PFSK-1 (cell line): ENCODE results near the gene ZNF507.

Experiments
- FOXP2 ChIP-seq: optimal IDR thresholded peaks from 2 replicates; pipeline ENCODE3; 2011; ENCODE audit warnings: borderline replicate concordance, control low read depth, inconsistent platforms; ENCODE audit not compliant: insufficient read depth; ENCODE audit errors: extremely low read length, extremely low read depth
- POLR2AphosphoS5 ChIP-seq: IDR thresholded peaks from 2 replicates; pipeline ENCODE4 v1.6.1; 2012; ENCODE audit warnings: low read depth, mild to moderate bottlenecking, control low read depth, low read length, moderate library complexity
- SIN3A ChIP-seq: IDR thresholded peaks from 2 replicates; pipeline ENCODE4 v1.6.1; 2012; ENCODE audit warnings: mild to moderate bottlenecking, low read length, moderate library complexity, borderline replicate concordance; ENCODE audit not compliant: insufficient read depth
- TAF1 ChIP-seq: IDR thresholded peaks from 2 replicates; pipeline ENCODE4 v1.6.1; 2012; ENCODE audit warnings: low read length, control low read depth, borderline replicate concordance; ENCODE audit not compliant: insufficient read depth
- TF ChIP-seq, protein P1 (sequence below), 2 experiments: IDR thresholded peaks; 2 replicates each; pipeline versions ENCODE4 v1.6.1 to v1.8.0; 2011 to 2012; ENCODE audit warnings: low read depth in 2 of 2, low read length in 2 of 2, control low read depth in 1 of 2, inconsistent platforms in 1 of 2, mild to moderate bottlenecking in 1 of 2, moderate library complexity in 1 of 2; ENCODE audit not compliant: insufficient read depth in 1 of 2

The ZNF507 gene

DNA sequence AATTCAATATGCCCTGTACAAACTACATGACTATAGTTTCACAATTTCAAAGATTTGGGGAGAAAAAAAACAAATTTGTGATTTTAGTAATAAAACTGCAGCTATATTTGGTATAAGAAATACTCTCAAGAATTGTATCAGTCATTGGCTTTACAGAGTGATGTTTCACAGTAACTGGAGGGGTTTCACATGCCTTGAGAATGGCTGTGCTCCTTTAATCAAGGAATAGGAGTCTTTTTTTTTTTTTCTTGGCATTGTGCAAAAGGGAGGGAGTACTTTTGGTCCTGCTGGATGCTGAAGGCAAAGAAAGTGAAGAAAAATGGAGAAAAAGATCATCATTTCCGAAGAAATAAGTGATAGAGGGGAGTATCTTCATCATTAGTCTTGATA lies 6.8 kb downstream of the ZNF507 start:
- TF ChIP-seq TAF1 = no peak
- TF ChIP-seq SIN3A = no peak
- no peak for TF ChIP-seq FOXP2
- TF ChIP-seq, protein P1, sequence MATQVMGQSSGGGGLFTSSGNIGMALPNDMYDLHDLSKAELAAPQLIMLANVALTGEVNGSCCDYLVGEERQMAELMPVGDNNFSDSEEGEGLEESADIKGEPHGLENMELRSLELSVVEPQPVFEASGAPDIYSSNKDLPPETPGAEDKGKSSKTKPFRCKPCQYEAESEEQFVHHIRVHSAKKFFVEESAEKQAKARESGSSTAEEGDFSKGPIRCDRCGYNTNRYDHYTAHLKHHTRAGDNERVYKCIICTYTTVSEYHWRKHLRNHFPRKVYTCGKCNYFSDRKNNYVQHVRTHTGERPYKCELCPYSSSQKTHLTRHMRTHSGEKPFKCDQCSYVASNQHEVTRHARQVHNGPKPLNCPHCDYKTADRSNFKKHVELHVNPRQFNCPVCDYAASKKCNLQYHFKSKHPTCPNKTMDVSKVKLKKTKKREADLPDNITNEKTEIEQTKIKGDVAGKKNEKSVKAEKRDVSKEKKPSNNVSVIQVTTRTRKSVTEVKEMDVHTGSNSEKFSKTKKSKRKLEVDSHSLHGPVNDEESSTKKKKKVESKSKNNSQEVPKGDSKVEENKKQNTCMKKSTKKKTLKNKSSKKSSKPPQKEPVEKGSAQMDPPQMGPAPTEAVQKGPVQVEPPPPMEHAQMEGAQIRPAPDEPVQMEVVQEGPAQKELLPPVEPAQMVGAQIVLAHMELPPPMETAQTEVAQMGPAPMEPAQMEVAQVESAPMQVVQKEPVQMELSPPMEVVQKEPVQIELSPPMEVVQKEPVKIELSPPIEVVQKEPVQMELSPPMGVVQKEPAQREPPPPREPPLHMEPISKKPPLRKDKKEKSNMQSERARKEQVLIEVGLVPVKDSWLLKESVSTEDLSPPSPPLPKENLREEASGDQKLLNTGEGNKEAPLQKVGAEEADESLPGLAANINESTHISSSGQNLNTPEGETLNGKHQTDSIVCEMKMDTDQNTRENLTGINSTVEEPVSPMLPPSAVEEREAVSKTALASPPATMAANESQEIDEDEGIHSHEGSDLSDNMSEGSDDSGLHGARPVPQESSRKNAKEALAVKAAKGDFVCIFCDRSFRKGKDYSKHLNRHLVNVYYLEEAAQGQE (IDR thresholded peaks at IDR 0.05; ENCODE audit: insufficient read depth in 1 of 2, low read depth in 2 of 2, low read length in 2 of 2) = no peak
- TF ChIP-seq POLR2AphosphoS5 = no peak

DNA sequence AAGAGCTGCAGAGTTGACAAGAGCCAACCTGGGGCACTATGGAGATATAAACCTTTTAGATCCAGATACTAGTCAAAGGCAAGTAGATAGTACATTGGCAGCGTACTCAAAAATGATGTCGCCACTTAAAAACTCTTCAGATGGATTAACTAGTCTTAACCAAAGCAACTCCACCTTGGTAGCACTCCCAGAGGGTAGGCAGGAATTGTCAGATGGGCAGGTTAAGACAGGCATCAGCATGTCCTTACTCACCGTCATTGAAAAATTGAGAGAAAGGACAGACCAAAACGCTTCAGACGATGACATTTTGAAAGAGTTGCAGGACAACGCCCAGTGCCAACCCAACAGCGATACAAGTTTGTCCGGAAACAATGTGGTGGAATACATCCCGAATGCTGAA lies 8.9 kb downstream of the ZNF507 start:
- TF ChIP-seq TAF1 (no peak), POLR2AphosphoS5 (no peak), FOXP2 (no peak), SIN3A (no peak)
- TF ChIP-seq, protein P1 (IDR thresholded peaks at IDR 0.05; ENCODE audit: insufficient read depth in 1 of 2, low read depth in 2 of 2, low read length in 2 of 2) = no peak

DNA sequence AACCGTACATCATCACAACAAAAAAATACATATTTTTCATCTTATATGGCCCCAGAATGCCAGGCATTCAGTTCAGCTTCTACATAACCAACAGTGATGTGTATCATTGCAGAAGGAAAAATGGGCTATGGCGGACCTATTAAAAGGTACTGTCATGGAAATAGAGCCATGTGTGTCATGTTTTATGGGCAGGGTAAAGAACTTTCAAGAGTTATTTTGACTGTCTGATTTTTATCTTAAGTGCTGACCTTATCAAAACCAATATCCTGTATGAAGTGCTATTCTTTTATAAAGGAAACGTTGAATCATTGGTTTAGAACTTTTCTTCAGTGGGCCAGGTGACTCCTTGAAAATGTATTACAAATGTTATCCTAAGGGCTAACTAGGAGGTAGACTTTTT lies 9.9 kb downstream of the ZNF507 start:
- no peak for TF ChIP-seq POLR2AphosphoS5
- no peak for TF ChIP-seq SIN3A
- TF ChIP-seq, protein P1 (IDR thresholded peaks at IDR 0.05; ENCODE audit: insufficient read depth in 1 of 2, low read depth in 2 of 2, low read length in 2 of 2) = no peak
- TF ChIP-seq TAF1 = no peak
- no peak for TF ChIP-seq FOXP2

DNA sequence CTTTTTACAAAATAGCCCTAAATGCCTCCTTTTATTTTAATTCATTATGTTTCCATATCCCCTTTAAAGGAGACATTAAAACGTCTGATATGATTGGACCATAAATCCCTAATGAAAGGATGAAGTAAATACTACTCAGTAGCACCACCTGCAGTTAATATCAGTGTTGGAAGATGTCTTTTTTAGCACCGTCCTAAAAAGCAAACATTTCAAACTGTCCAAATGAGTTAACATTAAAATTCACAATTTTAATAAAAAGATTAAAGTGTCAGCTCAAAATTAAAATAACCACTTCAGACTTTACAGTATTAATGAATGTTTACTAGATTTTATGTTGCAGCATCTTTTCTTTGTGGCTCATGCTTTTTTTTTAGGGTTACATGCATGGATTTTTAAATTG lies 12.3 kb downstream of the ZNF507 start:
- TF ChIP-seq POLR2AphosphoS5 = no peak

DNA sequence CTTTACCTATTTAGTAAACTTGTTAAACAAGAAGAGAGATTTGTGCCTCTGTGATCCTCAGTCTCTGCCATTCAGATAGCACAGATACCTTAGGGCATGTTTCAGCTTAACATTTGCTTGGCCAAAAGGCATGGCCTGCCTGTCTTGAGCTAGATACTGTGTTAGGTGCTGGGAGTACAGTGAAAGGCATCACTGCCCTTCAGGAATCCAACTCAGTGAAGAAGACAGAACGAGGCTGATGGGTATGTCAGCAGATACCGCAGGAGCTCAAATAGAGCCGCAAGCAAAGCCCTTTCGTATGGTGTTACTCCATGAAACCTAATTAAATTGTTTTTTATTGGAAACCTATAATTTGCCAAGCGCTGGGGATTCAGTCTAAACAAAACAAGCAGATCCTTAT lies 12.9 kb downstream of the ZNF507 start:
- no peak for TF ChIP-seq FOXP2
- TF ChIP-seq, protein P1 (IDR thresholded peaks at IDR 0.05; ENCODE audit: insufficient read depth in 1 of 2, low read depth in 2 of 2, low read length in 2 of 2) = no peak
- TF ChIP-seq SIN3A = no peak
- TF ChIP-seq TAF1 = no peak
- no peak for TF ChIP-seq POLR2AphosphoS5
